GM18511 (cell line): ENCODE results near the gene IDH2.
"Not testable (repeated sequence)": the region's sequence is repeated elsewhere in the genome, so short reads cannot be mapped to it uniquely, and the experiment has no call there.

Source experiments
- ATAC-seq: cut with Tn5 transposase; IDR thresholded peaks from one replicate; pipeline ENCODE4 v1.9.1; 2021; ENCODE audit warnings: mild to moderate bottlenecking, moderate library complexity; ENCODE audit not compliant: unreplicated experiment

Gene IDH2

GRCh38 chr15:90115783-90116182 is 13.5 kb upstream of the IDH2 start:
- ATAC-seq, result no peak

GRCh38 chr15:90114451-90114901 is 12.2 kb upstream of the IDH2 start:
- no peak for ATAC-seq

- ATAC-seq, result no peak
Observed at GRCh38 chr15:90113166-90113565, 10.9 kb upstream of the IDH2 start.

GRCh38 chr15:90109163-90109751 is 7.0 kb upstream of the IDH2 start:
- ATAC-seq, result not testable (repeated sequence)

- not testable (repeated sequence) for ATAC-seq
Observed at GRCh38 chr15:90108038-90108437, 5.8 kb upstream of the IDH2 start.

GRCh38 chr15:90106522-90107117 is 4.4 kb upstream of the IDH2 start:
- ATAC-seq, result no peak

- no peak for ATAC-seq
Observed at GRCh38 chr15:90105521-90105920, 3.3 kb upstream of the IDH2 start.

GRCh38 chr15:90104551-90104950 is 2.3 kb upstream of the IDH2 start:
- no peak for ATAC-seq

GRCh38 chr15:90103701-90104329 is 1.5 kb upstream of the IDH2 start:
- ATAC-seq, result no peak

GRCh38 chr15:90101130-90101968 is 919 bp downstream of the IDH2 start:
- ATAC-seq, result peak; percentile 13

- ATAC-seq, result no peak
Observed at GRCh38 chr15:90099868-90100831, 2.1 kb downstream of the IDH2 start.

GRCh38 chr15:90099072-90099867 is 3.0 kb downstream of the IDH2 start:
- ATAC-seq, result no peak

GRCh38 chr15:90097475-90097874 is 4.8 kb downstream of the IDH2 start:
- ATAC-seq, result peak; percentile 66

- no peak for ATAC-seq
Observed at GRCh38 chr15:90095521-90095959, 6.7 kb downstream of the IDH2 start.

GRCh38 chr15:90091156-90091931 is 10.9 kb downstream of the IDH2 start:
- no peak for ATAC-seq

GRCh38 chr15:90090226-90090848 is 11.9 kb downstream of the IDH2 start:
- ATAC-seq, result no peak

GRCh38 chr15:90087454-90088154 is 14.7 kb downstream of the IDH2 start:
- ATAC-seq, result no peak

- no peak for ATAC-seq
Observed at GRCh38 chr15:90086868-90087268, 15.4 kb downstream of the IDH2 start.
